SKM-1 treated with dmso at 0.1 percent for 144 hours (cell line): ENCODE data around the gene ZNF630.
"Not testable (repeated sequence)": the region's sequence is repeated elsewhere in the genome, so short reads cannot be mapped to it uniquely, and the experiment has no call there.

Experiments used
- DNase-seq: peaks from one replicate; lab custom pipeline; 2025; ENCODE audit not compliant: unreplicated experiment; lab: John Stamatoyannopoulos, UW

Gene ZNF630

GRCh38 chrX:48030237-48030636 lies 41.2 kb downstream of the ZNF630 start:
- no peak for DNase-seq

DNA sequence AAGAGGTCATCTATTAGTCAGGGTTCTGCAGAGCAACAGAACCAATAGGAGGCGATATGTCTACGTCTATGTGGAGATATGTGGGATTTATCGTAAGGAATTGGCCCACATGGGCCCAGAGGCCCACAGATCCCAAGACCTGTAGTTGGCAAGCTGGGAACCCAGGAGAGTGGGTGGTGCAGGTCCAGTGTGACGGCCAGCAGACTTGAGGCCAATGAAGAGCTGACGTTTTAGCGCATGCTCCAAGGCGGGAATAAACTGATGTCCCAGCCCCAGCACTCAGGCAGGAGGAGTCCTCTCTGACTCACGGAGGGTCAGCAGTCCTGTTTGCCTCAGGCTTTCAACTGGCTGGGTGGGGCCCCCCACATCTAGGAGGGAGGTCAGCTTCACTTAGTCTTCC lies 43.3 kb downstream of the ZNF630 start:
- no peak for DNase-seq

- not testable (repeated sequence) for DNase-seq
These were observed 43.9 kb downstream of the ZNF630 start for GRCh38 chrX:48027545-48027944.

- peak; percentile 53 for DNase-seq
These were observed 45.9 kb downstream of the ZNF630 start for GRCh38 chrX:48025561-48025960.

GRCh38 chrX:48022738-48023137 lies 48.7 kb downstream of the ZNF630 start:
- no peak for DNase-seq

GRCh38 chrX:48022100-48022499 lies 49.3 kb downstream of the ZNF630 start:
- no peak for DNase-seq

DNA sequence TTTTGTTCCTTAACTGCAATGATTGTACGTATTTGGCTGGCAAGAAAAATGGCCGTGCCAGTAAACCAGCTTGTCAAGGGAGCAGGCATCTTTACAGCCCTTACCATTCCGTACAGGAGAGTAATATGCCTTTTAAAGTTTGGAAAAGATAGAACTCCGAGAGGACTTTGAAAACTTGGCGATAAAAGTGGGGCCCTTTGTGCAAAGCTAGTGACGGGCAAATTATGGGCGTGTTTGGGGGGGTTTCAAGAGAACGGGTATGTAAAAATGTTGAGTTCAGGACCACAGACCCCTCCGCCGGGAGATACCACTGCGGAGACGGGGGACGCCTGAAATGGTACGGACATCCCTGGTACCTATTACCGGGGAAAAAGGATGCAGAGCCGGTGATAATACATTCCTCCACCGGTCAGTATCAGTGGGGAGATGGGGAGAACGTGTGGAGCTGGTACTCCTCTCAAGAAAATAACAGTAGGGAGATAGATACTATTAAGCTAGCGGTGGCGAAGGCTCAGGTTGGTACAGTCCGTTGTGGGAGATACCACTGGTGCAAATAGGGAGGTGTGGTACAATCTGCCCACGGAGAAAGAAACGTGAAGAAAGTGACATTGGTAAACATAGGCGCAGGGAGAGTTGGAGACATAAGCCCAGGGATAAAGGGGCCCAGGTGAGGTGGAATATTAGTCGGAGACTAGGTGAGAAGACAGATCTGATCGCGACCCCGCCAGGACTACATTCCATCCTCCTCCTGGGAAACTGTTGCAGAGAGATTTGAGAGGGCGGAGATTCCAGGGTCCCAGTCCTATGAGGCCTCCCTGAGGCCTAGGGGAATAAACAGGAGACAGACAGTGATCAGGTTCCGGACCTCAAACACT lies 50.2 kb downstream of the ZNF630 start:
- DNase-seq = peak; percentile 64

DNA sequence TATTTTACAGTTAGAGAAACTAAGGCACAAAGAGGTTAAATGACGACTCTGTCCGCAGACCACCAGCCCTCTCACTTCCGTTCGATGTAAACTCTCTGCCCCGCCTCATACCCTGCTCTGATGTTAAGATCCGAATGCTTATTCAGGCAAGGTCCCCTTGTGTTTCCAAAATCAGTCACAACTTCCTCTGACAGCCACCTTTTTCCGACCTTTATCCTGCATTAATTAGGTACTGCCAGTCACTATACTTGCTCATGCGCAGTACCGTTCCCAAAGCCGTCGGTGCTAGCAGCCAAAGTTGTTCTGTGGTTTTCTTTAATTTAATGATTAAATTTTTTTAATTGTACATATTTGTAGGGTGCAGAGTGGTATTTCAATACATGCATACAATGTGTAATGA lies 51.0 kb downstream of the ZNF630 start:
- not testable (repeated sequence) for DNase-seq

DNA sequence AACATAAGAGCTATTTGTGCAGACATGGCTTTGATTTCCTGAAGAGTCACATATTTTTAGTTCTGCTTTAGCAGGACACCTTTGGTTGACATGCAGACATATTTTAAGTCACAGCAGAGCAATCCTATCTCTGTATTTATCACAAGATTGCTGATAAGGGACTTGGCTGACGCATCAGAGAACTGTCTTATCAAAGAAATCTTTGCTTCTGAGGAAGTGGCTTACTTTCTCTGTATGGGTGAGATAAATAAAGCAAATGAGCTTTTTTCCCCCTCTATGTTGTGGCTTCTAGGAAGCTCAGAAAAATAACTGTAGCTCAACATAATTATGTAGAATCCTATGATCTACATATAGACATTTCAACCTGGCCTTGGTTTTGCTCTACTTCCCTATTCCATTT lies 51.5 kb downstream of the ZNF630 start:
- not testable (repeated sequence) for DNase-seq

GRCh38 chrX:48016583-48017310 lies 54.7 kb downstream of the ZNF630 start:
- not testable (repeated sequence) for DNase-seq

DNA sequence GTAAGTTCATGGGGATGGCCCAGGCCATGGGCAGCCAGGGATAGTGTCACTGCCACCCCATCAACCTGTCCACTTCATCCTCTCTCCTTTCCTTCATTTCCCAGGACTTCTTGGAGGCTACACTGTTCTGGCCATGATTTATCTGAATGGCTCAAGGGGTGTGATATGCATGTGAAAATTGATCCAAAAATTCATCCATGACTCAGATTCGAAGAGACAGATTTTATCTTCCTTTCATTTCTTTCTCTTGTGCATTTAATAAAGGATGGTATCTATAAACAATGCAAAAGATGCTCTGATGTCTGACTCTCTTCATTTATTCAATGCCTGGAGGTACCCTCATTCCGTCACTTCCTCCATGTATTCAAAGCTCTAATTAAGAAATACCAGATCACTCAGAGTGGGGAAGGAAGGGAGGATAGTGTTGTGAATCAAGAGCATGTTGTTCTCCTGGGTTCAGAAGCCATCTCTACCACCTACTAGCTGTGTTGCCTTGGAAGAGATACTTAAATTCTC lies 61.9 kb downstream of the ZNF630 start:
- DNase-seq = not testable (repeated sequence)
